Tibial nerve (tissue), 4 donors: ENCODE data around the gene FAM83C. TPM values are rescaled to one million over a fixed set of nuclear protein-coding genes. Genes with fewer than 3 reads are reported as not detected.

Experiments
- DNase-seq, 2 donors: peaks; one replicate each; pipeline ENCODE4 v3.0.0-alpha.2; 2019; ENCODE audit warnings: low spot score in 2 of 2
- H3K27ac ChIP-seq, 4 donors: fragments of 200-600 bp; sonication (generic) in 3 of 4; one replicate each; pipeline ENCODE4 v1.5.1; 2017 to 2019; ENCODE audit warnings: mild to moderate bottlenecking in 1 of 4
- H3K27me3 ChIP-seq, 2 donors: fragments of 200-600 bp; sonication (generic) in 1 of 2; one replicate each; pipeline versions ENCODE4 v1.5.1 to v1.6.0; 2017 to 2019
- H3K36me3 ChIP-seq, 3 donors: fragments of 200-600 bp; sonication (generic); one replicate each; pipeline ENCODE4 v1.5.1; 2018 to 2019
- H3K4me1 ChIP-seq, 4 donors: fragments of 200-600 bp; sonication (generic) in 3 of 4; one replicate each; pipeline ENCODE4 v1.5.1; 2017 to 2019
- H3K4me3 ChIP-seq, 4 donors: fragments of 200-600 bp; sonication (generic) in 3 of 4; one replicate each; pipeline ENCODE4 v1.5.1; 2017 to 2019; ENCODE audit warnings: mild to moderate bottlenecking in 1 of 4, moderate library complexity in 1 of 4
- H3K9me3 ChIP-seq, 4 donors: fragments of 200-600 bp; sonication (generic) in 3 of 4; one replicate each; pipeline ENCODE4 v1.5.1; 2017 to 2019
- EP300 ChIP-seq, 2 donors: sonication (generic); formaldehyde crosslinking; IDR thresholded peaks; one replicate each; pipeline ENCODE4 v1.6.1; 2017; ENCODE audit warnings: antibody characterized with exemption in 2 of 2, mild to moderate bottlenecking in 1 of 2
- POLR2A ChIP-seq, 2 donors: fragments of 450-650 bp; IDR thresholded peaks; one replicate each; pipeline ENCODE4 v1.6.1; 2017; ENCODE audit warnings: antibody characterized with exemption in 2 of 2, mild to moderate bottlenecking in 2 of 2, moderate library complexity in 2 of 2
- WGBS, 2 donors: methylation state at CpG; one replicate each; pipeline ENCODE4 v1.1.5; 2018; 5-methylcytosine and 5-hydroxymethylcytosine counted together
- total RNA-seq, 4 donors: library from RNA; depleted of rRNA; stranded (reverse); fragments of >200 nt; gene quantifications; one replicate each; pipeline ENCODE4 v1.1.0, GENCODE V29; 2016
- TF ChIP-seq, protein P1 (sequence below), 5 experiments: fragments of 200-600 bp in 3 of 5; fragments of 450-650 bp in 2 of 5; sonication (generic) in 3 of 5; IDR thresholded peaks; one replicate each; pipeline ENCODE4 v1.5.1; 2016 to 2019; ENCODE audit warnings: antibody characterized with exemption in 5 of 5, mild to moderate bottlenecking in 3 of 5, moderate library complexity in 2 of 5

FAM83C gene
- total RNA-seq, 4 donors from 2014 or later, result not detected

DNA sequence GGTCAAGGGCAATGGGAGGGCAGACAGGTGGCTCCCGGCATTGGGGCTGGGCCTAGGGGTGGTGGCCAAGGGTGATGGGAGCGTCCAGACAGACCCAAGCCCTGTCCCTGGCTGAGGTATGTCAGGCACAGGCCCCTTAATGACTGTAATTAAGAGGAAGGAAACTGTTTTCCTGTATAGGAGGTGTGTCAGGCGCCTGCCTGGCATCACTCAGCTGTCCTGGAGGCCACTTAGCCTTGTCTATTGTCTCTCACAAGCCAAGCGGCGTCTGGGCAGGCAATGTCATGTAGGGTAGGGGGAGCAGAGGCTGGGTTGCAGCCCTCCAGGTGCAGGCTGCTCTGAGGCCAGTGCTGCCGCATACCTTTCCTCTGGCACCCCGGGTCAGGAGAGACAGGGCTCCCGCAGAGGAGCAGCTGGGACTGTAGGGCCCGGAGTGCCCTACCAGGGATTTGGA, 3.9 kb upstream of the FAM83C start:
- H3K9me3 ChIP-seq, result no peaks in the 10 kb centered on the region
- TF ChIP-seq, protein P1, sequence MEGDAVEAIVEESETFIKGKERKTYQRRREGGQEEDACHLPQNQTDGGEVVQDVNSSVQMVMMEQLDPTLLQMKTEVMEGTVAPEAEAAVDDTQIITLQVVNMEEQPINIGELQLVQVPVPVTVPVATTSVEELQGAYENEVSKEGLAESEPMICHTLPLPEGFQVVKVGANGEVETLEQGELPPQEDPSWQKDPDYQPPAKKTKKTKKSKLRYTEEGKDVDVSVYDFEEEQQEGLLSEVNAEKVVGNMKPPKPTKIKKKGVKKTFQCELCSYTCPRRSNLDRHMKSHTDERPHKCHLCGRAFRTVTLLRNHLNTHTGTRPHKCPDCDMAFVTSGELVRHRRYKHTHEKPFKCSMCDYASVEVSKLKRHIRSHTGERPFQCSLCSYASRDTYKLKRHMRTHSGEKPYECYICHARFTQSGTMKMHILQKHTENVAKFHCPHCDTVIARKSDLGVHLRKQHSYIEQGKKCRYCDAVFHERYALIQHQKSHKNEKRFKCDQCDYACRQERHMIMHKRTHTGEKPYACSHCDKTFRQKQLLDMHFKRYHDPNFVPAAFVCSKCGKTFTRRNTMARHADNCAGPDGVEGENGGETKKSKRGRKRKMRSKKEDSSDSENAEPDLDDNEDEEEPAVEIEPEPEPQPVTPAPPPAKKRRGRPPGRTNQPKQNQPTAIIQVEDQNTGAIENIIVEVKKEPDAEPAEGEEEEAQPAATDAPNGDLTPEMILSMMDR (IDR thresholded peaks at IDR 0.05), result no peak
- TF ChIP-seq POLR2A (IDR thresholded peaks at IDR 0.05), result no peak
- TF ChIP-seq EP300 (IDR thresholded peaks at IDR 0.05), result no peak
- H3K27me3 ChIP-seq, result no peaks in the 10 kb centered on the region
- 38 to 52% methylated on average over 7 to 9 of the region's 9 CpGs for WGBS, 2 donors
- H3K4me1 ChIP-seq, result no peaks in the 10 kb centered on the region
- H3K36me3 ChIP-seq, result no peaks in the 10 kb centered on the region
- H3K4me3 ChIP-seq, result no peak overlapping the region
- H3K27ac ChIP-seq, result no peak overlapping the region
- no peak for DNase-seq

DNA sequence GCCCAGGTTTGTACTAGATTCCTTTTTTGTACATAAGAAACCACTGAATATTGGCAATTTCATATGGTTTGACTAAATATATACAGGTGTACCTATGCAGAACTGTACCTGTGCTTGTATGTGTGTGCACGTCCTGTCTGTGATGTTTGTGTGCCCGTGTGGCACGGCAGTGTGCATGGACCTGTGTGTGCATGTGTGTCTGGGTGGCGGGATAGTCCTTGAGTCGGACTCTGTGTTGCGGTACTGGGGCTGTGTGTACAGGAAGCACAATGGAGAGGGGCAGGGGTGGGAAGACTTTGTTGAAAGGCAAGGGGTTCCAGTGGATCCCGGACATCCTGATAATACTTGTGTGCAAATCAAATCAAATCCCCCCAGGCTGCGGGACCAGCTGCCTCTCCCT, 3.4 kb upstream of the FAM83C start:
- 76 to 77% methylated on average over 8 of the region's 8 CpGs for WGBS, 2 donors
- H3K9me3 ChIP-seq, result no peaks in the 10 kb centered on the region
- no peak overlapping the region for H3K4me3 ChIP-seq
- DNase-seq, result no peak
- no peaks in the 10 kb centered on the region for H3K36me3 ChIP-seq
- H3K27ac ChIP-seq, result no peak overlapping the region
- no peaks in the 10 kb centered on the region for H3K27me3 ChIP-seq
- no peak for TF ChIP-seq POLR2A (IDR thresholded peaks at IDR 0.05)
- TF ChIP-seq, protein P1 (IDR thresholded peaks at IDR 0.05), result no peak
- no peak for TF ChIP-seq EP300 (IDR thresholded peaks at IDR 0.05)
- no peaks in the 10 kb centered on the region for H3K4me1 ChIP-seq

DNA sequence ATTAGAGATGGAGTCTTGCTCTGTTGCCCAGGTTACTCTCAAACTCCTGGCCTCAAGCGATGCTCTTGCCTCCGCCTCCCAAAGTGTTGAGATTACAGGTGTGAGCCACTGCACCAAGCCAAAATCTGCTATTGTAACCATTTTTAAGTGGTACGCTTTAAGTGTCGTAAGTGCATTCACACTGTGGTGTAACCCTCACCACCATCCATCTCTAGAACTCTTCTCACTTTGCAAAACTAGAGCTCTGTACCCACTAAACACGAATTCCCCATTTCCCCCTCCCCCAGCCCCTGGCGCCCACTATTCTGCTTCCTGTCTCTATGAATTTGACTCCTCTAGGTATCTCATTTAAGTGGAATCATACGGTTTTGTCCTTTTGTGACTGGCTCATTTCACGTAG, 2.8 kb upstream of the FAM83C start:
- Histone ChIP-seq H3K4me3 (no peak overlapping the region), H3K27ac (no peak overlapping the region), H3K27me3 (no peaks in the 10 kb centered on the region), H3K9me3 (no peaks in the 10 kb centered on the region), H3K4me1 (no peaks in the 10 kb centered on the region), H3K36me3 (no peaks in the 10 kb centered on the region)
- no peak for DNase-seq
- 81% methylated on average over 8 of the region's 8 CpGs for WGBS, 2 donors
- TF ChIP-seq EP300 (IDR thresholded peaks at IDR 0.05), result no peak
- TF ChIP-seq POLR2A (IDR thresholded peaks at IDR 0.05), result no peak
- TF ChIP-seq, protein P1 (IDR thresholded peaks at IDR 0.05), result no peak

- Histone ChIP-seq H3K27me3 (no peaks in the 10 kb centered on the region), H3K27ac (no peak overlapping the region), H3K4me1 (no peaks in the 10 kb centered on the region), H3K36me3 (no peaks in the 10 kb centered on the region), H3K4me3 (no peak overlapping the region), H3K9me3 (no peaks in the 10 kb centered on the region)
- WGBS, 2 donors, result 41 to 50% methylated on average over 5 of the region's 5 CpGs
- TF ChIP-seq, protein P1 (IDR thresholded peaks at IDR 0.05), result no peak
- TF ChIP-seq EP300 (IDR thresholded peaks at IDR 0.05) (no peak), POLR2A (IDR thresholded peaks at IDR 0.05) (no peak)
- no peak for DNase-seq
These were observed 2.1 kb upstream of the FAM83C start for GRCh38 chr20:35294293-35294685.

GRCh38 chr20:35293303-35294292, 1.4 kb upstream of the FAM83C start:
- TF ChIP-seq, protein P1 (IDR thresholded peaks at IDR 0.05), result no peak
- TF ChIP-seq POLR2A (IDR thresholded peaks at IDR 0.05), result no peak
- no peak for TF ChIP-seq EP300 (IDR thresholded peaks at IDR 0.05)
- no peak for DNase-seq
- H3K4me1 ChIP-seq, result no peaks in the 10 kb centered on the region
- no peak overlapping the region for H3K4me3 ChIP-seq
- H3K27me3 ChIP-seq, result no peaks in the 10 kb centered on the region
- no peak overlapping the region for H3K27ac ChIP-seq
- H3K36me3 ChIP-seq, result no peaks in the 10 kb centered on the region
- H3K9me3 ChIP-seq, result no peaks in the 10 kb centered on the region
- WGBS, 2 donors, result 93% methylated on average over 19 of the region's 19 CpGs
